ENCODE data around the gene TCF7L1.

DNA sequence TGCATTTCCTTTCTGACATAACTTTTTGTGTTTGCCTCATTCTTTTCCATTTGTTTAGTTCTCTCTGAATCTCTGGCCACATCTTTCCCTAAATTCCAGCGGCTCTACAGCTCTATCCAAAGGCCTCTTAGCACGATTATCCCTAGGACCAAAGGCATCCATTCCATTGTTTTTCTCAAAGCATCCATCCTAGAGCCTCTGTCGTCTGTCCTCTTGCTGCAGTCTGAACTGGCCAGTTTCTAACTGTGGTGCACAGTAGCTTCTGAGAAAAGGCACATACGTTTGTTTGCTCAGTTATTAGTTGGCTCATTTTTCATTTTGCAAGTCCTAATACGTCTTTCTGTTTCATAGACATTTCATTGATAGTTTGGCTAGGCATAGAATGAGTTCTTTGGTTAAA, 45.7 kb upstream of the TCF7L1 start:
- TF ChIP-seq, protein P1, sequence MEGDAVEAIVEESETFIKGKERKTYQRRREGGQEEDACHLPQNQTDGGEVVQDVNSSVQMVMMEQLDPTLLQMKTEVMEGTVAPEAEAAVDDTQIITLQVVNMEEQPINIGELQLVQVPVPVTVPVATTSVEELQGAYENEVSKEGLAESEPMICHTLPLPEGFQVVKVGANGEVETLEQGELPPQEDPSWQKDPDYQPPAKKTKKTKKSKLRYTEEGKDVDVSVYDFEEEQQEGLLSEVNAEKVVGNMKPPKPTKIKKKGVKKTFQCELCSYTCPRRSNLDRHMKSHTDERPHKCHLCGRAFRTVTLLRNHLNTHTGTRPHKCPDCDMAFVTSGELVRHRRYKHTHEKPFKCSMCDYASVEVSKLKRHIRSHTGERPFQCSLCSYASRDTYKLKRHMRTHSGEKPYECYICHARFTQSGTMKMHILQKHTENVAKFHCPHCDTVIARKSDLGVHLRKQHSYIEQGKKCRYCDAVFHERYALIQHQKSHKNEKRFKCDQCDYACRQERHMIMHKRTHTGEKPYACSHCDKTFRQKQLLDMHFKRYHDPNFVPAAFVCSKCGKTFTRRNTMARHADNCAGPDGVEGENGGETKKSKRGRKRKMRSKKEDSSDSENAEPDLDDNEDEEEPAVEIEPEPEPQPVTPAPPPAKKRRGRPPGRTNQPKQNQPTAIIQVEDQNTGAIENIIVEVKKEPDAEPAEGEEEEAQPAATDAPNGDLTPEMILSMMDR (conservative IDR thresholded peaks at IDR 0.05; ENCODE audit: low read length): no peak
- TF ChIP-seq EZH2phosphoT487 (IDR thresholded peaks at IDR 0.05; ENCODE audit: borderline replicate concordance): no peak
